ENCODE measurements around the gene BLOC1S3.
"Not testable (repeated sequence)": the region's sequence is repeated elsewhere in the genome, so short reads cannot be mapped to it uniquely, and the experiment has no call there.

Gene BLOC1S3

DNA sequence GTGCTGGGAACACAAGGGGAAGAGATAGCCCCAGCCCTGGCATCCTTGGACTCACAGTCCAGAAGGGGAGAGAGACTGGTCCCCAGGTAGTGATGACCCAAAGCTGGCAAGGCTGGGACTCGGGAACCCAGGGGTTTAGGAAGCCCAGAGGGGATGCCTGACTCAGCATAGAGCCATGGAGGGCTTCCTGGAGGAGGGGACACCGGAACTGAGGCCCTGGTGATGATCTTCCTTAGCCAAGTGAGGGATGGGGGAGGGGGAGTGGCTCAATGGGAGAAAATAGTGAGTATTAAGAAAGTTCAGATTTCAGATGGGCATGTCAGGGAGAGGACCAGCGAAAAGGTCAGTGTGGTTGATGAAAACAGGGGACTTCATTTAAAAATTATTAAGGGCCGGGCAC lies 39.8 kb downstream of the BLOC1S3 start:
- peaks cover 11 to 35% (median 24%) of the 10 kb centered on the region in 5 donors for H3K27me3 ChIP-seq (ENCODE audit: control insufficient read depth in 5 of 5, insufficient read depth in 4 of 5, low read length in 5 of 5)
- no peak overlapping the region for H3K9ac ChIP-seq (ENCODE audit: low read length in 5 of 5)
- no peaks in the 10 kb centered on the region for H3K9me3 ChIP-seq (ENCODE audit: control insufficient read depth in 5 of 5, low read length in 5 of 5)
- no peak overlapping the region for H3K4me3 ChIP-seq (ENCODE audit: low read depth in 1 of 5, low read length in 5 of 5)
- H3K4me1 ChIP-seq (ENCODE audit: control insufficient read depth in 5 of 5, insufficient read depth in 5 of 5, low read length in 5 of 5): peaks cover 0 to 10% (median 4%) of the 10 kb centered on the region in 5 donors
- H3K36me3 ChIP-seq (ENCODE audit: control insufficient read depth in 5 of 5, insufficient read depth in 5 of 5, low read length in 5 of 5): no peaks in the 10 kb centered on the region
- no peak overlapping the region for H3K27ac ChIP-seq (ENCODE audit: low read depth, low read length)

DNA sequence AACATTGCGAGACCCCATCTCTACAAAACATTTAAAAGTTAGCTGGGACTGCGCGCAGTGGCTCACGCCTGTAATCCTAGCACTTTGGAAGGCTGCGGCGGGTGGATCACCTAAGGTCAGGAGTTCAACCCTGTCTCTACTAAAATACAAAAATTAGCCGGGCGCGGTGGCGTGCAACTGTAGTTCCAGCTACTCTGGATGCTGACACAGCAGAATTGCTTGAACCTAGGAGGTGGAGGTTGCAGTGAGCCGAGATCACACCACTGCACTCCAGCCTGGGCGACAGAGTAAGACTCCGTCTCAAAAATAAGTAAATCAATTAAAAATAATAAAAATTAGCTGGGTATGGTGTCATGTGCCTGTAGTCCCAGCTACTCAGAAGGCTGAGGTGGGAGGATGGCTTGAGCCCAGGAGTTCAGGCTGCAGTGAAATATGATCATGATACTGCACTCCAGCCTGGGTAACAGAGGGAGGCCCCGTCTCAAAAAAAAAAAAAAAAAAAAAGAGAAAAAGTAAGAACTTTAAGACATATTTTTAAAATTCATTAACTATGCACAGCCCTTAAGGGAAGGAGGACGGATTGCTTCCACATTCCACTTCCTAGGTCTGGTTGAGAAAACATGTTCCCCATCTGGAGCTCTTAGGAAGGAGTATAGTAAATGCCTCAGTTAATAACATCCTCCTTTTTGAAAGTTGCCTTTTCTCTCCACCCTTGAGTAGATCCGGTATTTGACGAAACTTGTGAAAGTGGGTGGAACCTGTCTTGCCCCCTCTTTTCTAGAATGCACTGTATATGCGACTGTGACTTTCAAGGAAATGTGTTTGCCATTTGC lies 40.5 kb downstream of the BLOC1S3 start:
- no peaks in the 10 kb centered on the region for H3K36me3 ChIP-seq (ENCODE audit: control insufficient read depth in 5 of 5, insufficient read depth in 5 of 5, low read length in 5 of 5)
- H3K27ac ChIP-seq (ENCODE audit: low read depth, low read length): no peak overlapping the region
- peaks cover 0 to 10% (median 4%) of the 10 kb centered on the region in 5 donors for H3K4me1 ChIP-seq (ENCODE audit: control insufficient read depth in 5 of 5, insufficient read depth in 5 of 5, low read length in 5 of 5)
- H3K4me3 ChIP-seq (ENCODE audit: low read depth in 1 of 5, low read length in 5 of 5): no peak overlapping the region
- H3K27me3 ChIP-seq (ENCODE audit: control insufficient read depth in 5 of 5, insufficient read depth in 4 of 5, low read length in 5 of 5): peaks cover 11 to 35% (median 24%) of the 10 kb centered on the region in 5 donors
- no peak overlapping the region for H3K9ac ChIP-seq (ENCODE audit: low read length in 5 of 5)
- H3K9me3 ChIP-seq (ENCODE audit: control insufficient read depth in 5 of 5, low read length in 5 of 5): no peaks in the 10 kb centered on the region

DNA sequence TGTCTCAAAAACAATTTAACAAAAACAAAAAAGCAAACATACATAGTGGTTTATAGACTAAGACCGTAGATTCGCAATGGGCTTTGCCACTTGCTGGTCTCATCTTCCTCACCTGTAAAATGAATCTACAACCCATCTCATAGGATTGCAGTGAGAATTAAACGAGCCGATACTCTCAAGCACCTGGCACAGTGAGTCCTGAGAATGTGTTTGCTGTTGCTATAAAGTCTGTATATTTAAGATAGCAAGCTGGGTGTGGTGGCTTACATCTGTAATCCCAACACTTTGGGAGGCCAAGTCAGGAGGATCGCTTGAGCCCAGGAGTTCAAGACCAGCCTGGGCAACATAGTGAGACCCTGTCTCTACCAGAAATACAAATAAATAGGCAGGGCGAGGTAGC lies 44.1 kb downstream of the BLOC1S3 start:
- H3K4me3 ChIP-seq (ENCODE audit: low read depth in 1 of 5, low read length in 5 of 5): no peak overlapping the region
- no peaks in the 10 kb centered on the region for H3K4me1 ChIP-seq (ENCODE audit: control insufficient read depth in 5 of 5, insufficient read depth in 5 of 5, low read length in 5 of 5)
- no peak overlapping the region for H3K9ac ChIP-seq (ENCODE audit: low read length in 5 of 5)
- H3K27ac ChIP-seq (ENCODE audit: low read depth, low read length): no peak overlapping the region
- no peaks in the 10 kb centered on the region for H3K9me3 ChIP-seq (ENCODE audit: control insufficient read depth in 5 of 5, low read length in 5 of 5)
- peaks cover 0 to 5% (median 3%) of the 10 kb centered on the region in 5 donors for H3K36me3 ChIP-seq (ENCODE audit: control insufficient read depth in 5 of 5, insufficient read depth in 5 of 5, low read length in 5 of 5)
- peaks cover 0 to 19% (median 11%) of the 10 kb centered on the region in 5 donors for H3K27me3 ChIP-seq (ENCODE audit: control insufficient read depth in 5 of 5, insufficient read depth in 4 of 5, low read length in 5 of 5)

DNA sequence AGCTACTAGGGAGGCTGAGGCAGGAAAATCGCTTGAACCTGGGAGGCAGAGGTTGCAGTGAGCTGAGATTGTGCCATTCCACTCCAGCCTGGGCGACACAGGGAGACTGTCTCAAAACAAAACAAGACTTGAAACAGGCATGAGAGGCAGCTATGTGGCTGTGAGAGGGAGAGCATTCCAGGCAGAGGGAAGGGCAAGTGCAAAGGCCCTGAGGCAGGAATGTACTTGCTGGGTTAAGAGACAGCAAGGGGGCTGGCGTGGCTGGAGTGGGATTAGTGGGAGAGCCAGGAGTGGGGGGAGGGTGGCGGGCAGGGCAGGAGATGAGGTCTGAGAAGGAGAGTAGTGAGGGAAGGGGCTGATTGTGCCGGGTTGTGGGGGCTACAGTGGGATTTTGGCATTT lies 45.3 kb downstream of the BLOC1S3 start:
- H3K4me1 ChIP-seq (ENCODE audit: control insufficient read depth in 5 of 5, insufficient read depth in 5 of 5, low read length in 5 of 5): no peaks in the 10 kb centered on the region
- no peak overlapping the region for H3K27ac ChIP-seq (ENCODE audit: low read depth, low read length)
- peaks cover 0 to 17% (median 9%) of the 10 kb centered on the region in 5 donors for H3K27me3 ChIP-seq (ENCODE audit: control insufficient read depth in 5 of 5, insufficient read depth in 4 of 5, low read length in 5 of 5)
- peaks cover 0 to 7% (median 4%) of the 10 kb centered on the region in 5 donors for H3K36me3 ChIP-seq (ENCODE audit: control insufficient read depth in 5 of 5, insufficient read depth in 5 of 5, low read length in 5 of 5)
- H3K4me3 ChIP-seq (ENCODE audit: low read depth in 1 of 5, low read length in 5 of 5): no peak overlapping the region
- no peaks in the 10 kb centered on the region for H3K9me3 ChIP-seq (ENCODE audit: control insufficient read depth in 5 of 5, low read length in 5 of 5)
- no peak overlapping the region for H3K9ac ChIP-seq (ENCODE audit: low read length in 5 of 5)

DNA sequence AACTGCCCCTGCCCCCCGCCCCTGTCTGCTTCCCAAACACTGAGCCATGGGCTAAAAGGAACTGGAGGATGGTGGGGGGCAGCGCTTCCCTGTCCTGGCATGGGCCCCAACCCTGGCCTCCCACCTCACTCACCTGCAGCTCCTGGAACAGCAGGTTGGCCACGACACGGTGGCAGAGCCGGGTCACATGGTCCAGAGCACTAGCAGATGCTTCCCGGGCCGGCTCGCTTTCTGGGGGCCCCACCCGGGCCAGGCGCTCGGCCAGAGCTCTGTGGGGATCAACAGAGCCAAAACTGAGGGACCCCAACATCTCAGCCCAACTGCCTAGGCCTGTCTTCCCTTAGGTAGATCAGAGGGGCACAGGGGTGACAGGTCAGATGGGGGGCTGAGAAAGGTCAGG lies 46.1 kb downstream of the BLOC1S3 start:
- no peak overlapping the region for H3K27ac ChIP-seq (ENCODE audit: low read depth, low read length)
- H3K4me3 ChIP-seq (ENCODE audit: low read depth in 1 of 5, low read length in 5 of 5): no peak overlapping the region
- H3K9ac ChIP-seq (ENCODE audit: low read length in 5 of 5): no peak overlapping the region
- peaks cover 0 to 7% (median 4%) of the 10 kb centered on the region in 5 donors for H3K36me3 ChIP-seq (ENCODE audit: control insufficient read depth in 5 of 5, insufficient read depth in 5 of 5, low read length in 5 of 5)
- H3K9me3 ChIP-seq (ENCODE audit: control insufficient read depth in 5 of 5, low read length in 5 of 5): no peaks in the 10 kb centered on the region
- peaks cover 0 to 17% (median 9%) of the 10 kb centered on the region in 5 donors for H3K27me3 ChIP-seq (ENCODE audit: control insufficient read depth in 5 of 5, insufficient read depth in 4 of 5, low read length in 5 of 5)
- H3K4me1 ChIP-seq (ENCODE audit: control insufficient read depth in 5 of 5, insufficient read depth in 5 of 5, low read length in 5 of 5): no peaks in the 10 kb centered on the region

DNA sequence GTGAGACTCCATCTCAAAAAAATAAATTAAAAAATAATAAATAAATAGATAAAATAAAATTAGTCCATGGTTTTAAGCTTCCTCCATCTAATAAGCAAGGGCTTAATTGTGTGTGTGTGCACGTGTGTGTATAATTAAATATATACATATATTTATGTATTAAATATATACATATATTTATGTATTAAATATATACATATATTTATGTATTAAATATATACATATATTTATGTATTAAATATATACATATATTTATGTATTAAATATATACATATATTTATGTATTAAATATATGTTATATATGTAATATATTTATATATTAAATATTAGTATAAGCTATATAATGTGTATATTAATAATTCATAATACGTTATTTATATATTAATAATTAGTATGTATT lies 50.5 kb downstream of the BLOC1S3 start:
- Histone ChIP-seq H3K27me3 (ENCODE audit: control insufficient read depth in 5 of 5, insufficient read depth in 4 of 5, low read length in 5 of 5) (peaks cover 0 to 21% (median 10%) of the 10 kb centered on the region in 5 donors), H3K36me3 (ENCODE audit: control insufficient read depth in 5 of 5, insufficient read depth in 5 of 5, low read length in 5 of 5) (peaks cover 0 to 11% (median 7%) of the 10 kb centered on the region in 5 donors)
- not testable (repeated sequence) for H3K9me3 ChIP-seq (ENCODE audit: control insufficient read depth in 5 of 5, low read length in 5 of 5); H3K9ac ChIP-seq (ENCODE audit: low read length in 5 of 5); H3K4me1 ChIP-seq (ENCODE audit: control insufficient read depth in 5 of 5, insufficient read depth in 5 of 5, low read length in 5 of 5); H3K27ac ChIP-seq (ENCODE audit: low read depth, low read length); H3K4me3 ChIP-seq (ENCODE audit: low read depth in 1 of 5, low read length in 5 of 5)

Data from subcutaneous abdominal adipose tissue (tissue), 5 donors.